ENCODE measurements around the gene SCAF11.
"Not testable (repeated sequence)": the region's sequence is repeated elsewhere in the genome, so short reads cannot be mapped to it uniquely, and the experiment has no call there.

The SCAF11 gene

GRCh38 chr12:45990468-45991283 is at the start of gene SCAF11:
Gene SCAF11, minus strand, starts transcription at chr12:45990574. Its CDS starts 26,407 bp downstream, at chr12:45964167.
- DNase-seq, result peak; percentile 100

GRCh38 chr12:46037066-46037465 is 46.7 kb upstream of the SCAF11 start:
- not testable (repeated sequence) for DNase-seq

GRCh38 chr12:46027172-46027571 is 36.8 kb upstream of the SCAF11 start:
- no peak for DNase-seq

GRCh38 chr12:46024099-46024498 is 33.7 kb upstream of the SCAF11 start:
- DNase-seq, result no peak

GRCh38 chr12:46020768-46021167 is 30.4 kb upstream of the SCAF11 start:
- no peak for DNase-seq

- not testable (repeated sequence) for DNase-seq
Observed at GRCh38 chr12:46018712-46019111, 28.3 kb upstream of the SCAF11 start.

- not testable (repeated sequence) for DNase-seq
Observed at GRCh38 chr12:46017866-46018375, 27.5 kb upstream of the SCAF11 start.

- DNase-seq, result no peak
Observed at GRCh38 chr12:46005823-46006222, 15.4 kb upstream of the SCAF11 start.

GRCh38 chr12:46005151-46005797 is 14.9 kb upstream of the SCAF11 start:
- no peak for DNase-seq

GRCh38 chr12:46004715-46005114 is 14.3 kb upstream of the SCAF11 start:
- no peak for DNase-seq

GRCh38 chr12:46000076-46000475 is 9.7 kb upstream of the SCAF11 start:
- DNase-seq, result not testable (repeated sequence)

GRCh38 chr12:45994736-45995135 is 4.4 kb upstream of the SCAF11 start:
- DNase-seq, result no peak

GRCh38 chr12:45991284-45992249 is 1.2 kb upstream of the SCAF11 start:
- DNase-seq, result peak; percentile 34

- peak; percentile 33 for DNase-seq
Observed at GRCh38 chr12:45989721-45990467, 480 bp downstream of the SCAF11 start.

GRCh38 chr12:45989287-45989686 is 1.1 kb downstream of the SCAF11 start:
- DNase-seq, result no peak

GRCh38 chr12:45988264-45988663 is 2.1 kb downstream of the SCAF11 start:
- DNase-seq, result no peak

GRCh38 chr12:45987340-45987727 is 3.0 kb downstream of the SCAF11 start:
- DNase-seq, result no peak

- DNase-seq, result no peak
Observed at GRCh38 chr12:45986641-45987339, 3.6 kb downstream of the SCAF11 start.

GRCh38 chr12:45981075-45981837 is 9.1 kb downstream of the SCAF11 start:
- DNase-seq, result no peak

GRCh38 chr12:45980540-45980939 is 9.8 kb downstream of the SCAF11 start:
- no peak for DNase-seq

GRCh38 chr12:45978108-45978507 is 12.3 kb downstream of the SCAF11 start:
- DNase-seq, result no peak

All from activated T-cell treated with anti-CD3 and anti-CD28 coated beads for 4 hours (primary cell).